Endothelial cell of umbilical vein (primary cell): ENCODE results near the gene CSE1L.
"Not testable (repeated sequence)": the region's sequence is repeated elsewhere in the genome, so short reads cannot be mapped to it uniquely, and the experiment has no call there.

Experiments
- CTCF ChIP-seq, 2 donors: IDR thresholded peaks; 1 replicate in 1 of 2; 2 replicates in 1 of 2; pipeline ENCODE4 v1.5.1; 2011; ENCODE audit warnings: low read length in 2 of 2, mild to moderate bottlenecking in 2 of 2, moderate library complexity in 2 of 2, control low read depth in 1 of 2, inconsistent platforms in 1 of 2, low read depth in 1 of 2; ENCODE audit not compliant: insufficient read depth in 1 of 2; ENCODE audit errors: extremely low read depth in 1 of 2
- EZH2 ChIP-seq: IDR thresholded peaks from 2 replicates; pipeline ENCODE4 v1.6.1; 2012; ENCODE audit warnings: borderline replicate concordance, low read depth, mild to moderate bottlenecking, moderate library complexity, low read length, inconsistent platforms; ENCODE audit not compliant: severe bottlenecking
- POLR2A ChIP-seq: IDR thresholded peaks from 2 replicates; pipeline ENCODE4 v1.6.1; 2012; ENCODE audit warnings: low read depth, mild to moderate bottlenecking, control low read depth, low read length
- POLR2AphosphoS5 ChIP-seq: IDR thresholded peaks from 2 replicates; pipeline ENCODE4 v1.6.1; 2012; ENCODE audit warnings: low read depth, mild to moderate bottlenecking, control low read depth, low read length, moderate library complexity; ENCODE audit not compliant: insufficient read depth
- TF ChIP-seq, protein P1 (sequence below): IDR thresholded peaks from 2 replicates; pipeline ENCODE4 v1.6.1; 2011; ENCODE audit not compliant: insufficient read depth, insufficient read length

- TF ChIP-seq POLR2A; CTCF (IDR thresholded peaks at IDR 0.05; ENCODE audit: extremely low read depth in 1 of 2, insufficient read depth in 1 of 2, low read depth in 1 of 2, low read length in 2 of 2); EZH2; POLR2AphosphoS5: not testable (repeated sequence)
- TF ChIP-seq, protein P1, sequence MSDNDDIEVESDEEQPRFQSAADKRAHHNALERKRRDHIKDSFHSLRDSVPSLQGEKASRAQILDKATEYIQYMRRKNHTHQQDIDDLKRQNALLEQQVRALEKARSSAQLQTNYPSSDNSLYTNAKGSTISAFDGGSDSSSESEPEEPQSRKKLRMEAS: not testable (repeated sequence)
Measured at GRCh38 chr20:49104979-49105547, 59.0 kb downstream of the CSE1L start.
